CD14-positive monocyte (primary cell): Measurements from ENCODE around the gene CA10. TPM values are rescaled to one million over a fixed set of nuclear protein-coding genes. Genes with fewer than 3 reads are reported as not detected.

Experiments
- DNase-seq, 3 donors: peaks; one replicate each; pipeline ENCODE4 v3.0.0-alpha.2; 2011 to 2022
- H2AFZ ChIP-seq: 2 replicates; pipeline ENCODE4 v1.6.0; 2012; ENCODE audit warnings: mild to moderate bottlenecking, low read depth, low read length, inconsistent platforms; ENCODE audit not compliant: insufficient read depth, poor library complexity, severe bottlenecking
- H3K27ac ChIP-seq, 2 donors: 1 replicate in 1 of 2; 2 replicates in 1 of 2; pipeline ENCODE4 v1.5.1; 2012 to 2013; ENCODE audit warnings: low read length in 2 of 2, control low read depth in 1 of 2, inconsistent platforms in 1 of 2, low read depth in 1 of 2, mild to moderate bottlenecking in 1 of 2
- H3K27me3 ChIP-seq, 2 donors: one replicate each; pipeline versions ENCODE4 v1.6.0 to v1.6.1; 2011 to 2013; ENCODE audit warnings: low read length in 2 of 2; ENCODE audit not compliant: control insufficient read depth in 2 of 2, insufficient read depth in 2 of 2
- H3K36me3 ChIP-seq, 2 donors: replicated peaks in 1 of 2; 1 replicate in 1 of 2; 2 replicates in 1 of 2; pipeline versions ENCODE4 v1.5.1 to v1.6.1; 2012 to 2013; ENCODE audit warnings: low read length in 2 of 2, control low read depth in 1 of 2, inconsistent platforms in 1 of 2, mild to moderate bottlenecking in 1 of 2; ENCODE audit not compliant: insufficient read depth in 2 of 2, control insufficient read depth in 1 of 2
- H3K4me1 ChIP-seq, 2 donors: 1 replicate in 1 of 2; 2 replicates in 1 of 2; pipeline versions ENCODE4 v1.5.1 to v1.6.1; 2012 to 2013; ENCODE audit warnings: low read length in 2 of 2, control low read depth in 1 of 2, inconsistent platforms in 1 of 2, mild to moderate bottlenecking in 1 of 2, moderate library complexity in 1 of 2; ENCODE audit not compliant: insufficient read depth in 2 of 2, control insufficient read depth in 1 of 2
- H3K4me2 ChIP-seq: replicated peaks from 2 replicates; pipeline ENCODE3; 2012; ENCODE audit warnings: low read length, moderate library complexity, mild to moderate bottlenecking; ENCODE audit not compliant: poor library complexity, severe bottlenecking; ENCODE audit errors: extremely low read depth
- H3K4me3 ChIP-seq, 3 experiments: fragments of 200-600 bp in 1 of 3; sonication (generic) in 1 of 3; replicated peaks in 1 of 3; 1 replicate in 2 of 3; 2 replicates in 1 of 3; pipeline ENCODE4 v1.5.1; 2011 to 2013; ENCODE audit warnings: low read length in 3 of 3, mild to moderate bottlenecking in 3 of 3, control low read depth in 2 of 3, low read depth in 2 of 3, inconsistent platforms in 1 of 3, moderate library complexity in 1 of 3
- H3K79me2 ChIP-seq: 2 replicates; pipeline ENCODE4 v1.6.0; 2012; ENCODE audit warnings: mild to moderate bottlenecking, control low read depth, inconsistent platforms, low read length, moderate library complexity; ENCODE audit not compliant: insufficient read depth
- H3K9ac ChIP-seq: 2 replicates; pipeline ENCODE4 v1.6.0; 2017; ENCODE audit warnings: low read length, mild to moderate bottlenecking; ENCODE audit not compliant: insufficient read depth, poor library complexity, severe bottlenecking
- H3K9me3 ChIP-seq, 2 donors: replicated peaks in 1 of 2; 1 replicate in 1 of 2; 2 replicates in 1 of 2; pipeline versions ENCODE4 v1.5.1 to v1.6.1; 2012 to 2013; ENCODE audit warnings: low read length in 2 of 2, control low read depth in 1 of 2; ENCODE audit not compliant: control insufficient read depth in 1 of 2, insufficient read depth in 1 of 2
- H4K20me1 ChIP-seq: 2 replicates; pipeline ENCODE4 v1.6.0; 2012; ENCODE audit warnings: mild to moderate bottlenecking, low read length, control low read depth, moderate library complexity; ENCODE audit not compliant: insufficient read depth
- H3K27ac Mint-ChIP-seq, 7 donors: one replicate each; pipeline ENCODE4 v1.8.0; 2020; ENCODE audit warnings: mild to moderate bottlenecking in 7 of 7, mixed read lengths in 7 of 7, moderate library complexity in 6 of 7, inconsistent platforms in 2 of 7
- H3K27me3 Mint-ChIP-seq, 3 donors: one replicate each; pipeline ENCODE4 v1.8.0; 2021 to 2022; ENCODE audit warnings: low read depth in 3 of 3, mild to moderate bottlenecking in 3 of 3, mixed read lengths in 3 of 3, moderate library complexity in 3 of 3, inconsistent platforms in 1 of 3
- H3K36me3 Mint-ChIP-seq, 2 donors: one replicate each; pipeline ENCODE4 v1.8.0; 2020; ENCODE audit warnings: mixed read lengths in 2 of 2, inconsistent platforms in 1 of 2, mild to moderate bottlenecking in 1 of 2
- H3K4me1 Mint-ChIP-seq: one replicate; pipeline ENCODE4 v1.8.0; 2020; ENCODE audit warnings: mild to moderate bottlenecking, mixed read lengths
- H3K4me3 Mint-ChIP-seq, 2 donors: one replicate each; pipeline ENCODE4 v1.8.0; 2020; ENCODE audit warnings: mild to moderate bottlenecking in 2 of 2, mixed read lengths in 2 of 2, moderate library complexity in 1 of 2
- H3K9me3 Mint-ChIP-seq, 7 donors: one replicate each; pipeline ENCODE4 v1.8.0; 2020 to 2022; ENCODE audit warnings: mixed read lengths in 7 of 7, mild to moderate bottlenecking in 6 of 7, moderate library complexity in 6 of 7, inconsistent platforms in 2 of 7
- CTCF ChIP-seq: fragments of 200-600 bp; IDR thresholded peaks from one replicate; pipeline ENCODE4 v1.8.0; 2022; ENCODE audit warnings: antibody characterized with exemption, mild to moderate bottlenecking
- WGBS: methylation state at CpG from one replicate; pipeline ENCODE4 v1.1.5; 2013; ENCODE audit warnings: missing lambda C conversion rate; ENCODE audit not compliant: insufficient coverage; 5-methylcytosine and 5-hydroxymethylcytosine counted together
- intact Hi-C, 2 donors: fragments of 100-400 bp; cut with micrococcal nuclease; formaldehyde crosslinking; loops; one replicate each; pipeline versions ENCODE4 v1.15.0 to v1.15.1; 2023
- polyA plus RNA-seq, 3 donors: library from polyadenylated mRNA; depleted of rRNA in 1 of 3; unstranded in 2 of 3; stranded (reverse) in 1 of 3; fragments of 300-500 nt in 2 of 3; fragments of >200 nt in 1 of 3; fragmentation: Illumina TruSeq in 2 of 3; gene quantifications; 1 replicate in 2 of 3; 2 replicates in 1 of 3; pipeline ENCODE4 v1.2.3, GENCODE V29; 2012 to 2021

Gene CA10
- polyA plus RNA-seq, 3 donors = not detected

GRCh38 chr17:51778842-51779241, 379.7 kb downstream of the CA10 start:
- H3K4me1 ChIP-seq = no peaks in the 10 kb centered on the region
- Mint-ChIP-seq H3K27me3 (peaks cover 0 to 11% (median 3%) of the 10 kb centered on the region in 3 donors), H3K27ac (no peak overlapping the region), H3K9me3 (peaks cover 0 to 4% (median 0%) of the 10 kb centered on the region in 7 donors), H3K4me1 (no peaks in the 10 kb centered on the region), H3K4me3 (no peak overlapping the region), H3K36me3 (no peaks in the 10 kb centered on the region)
- H3K36me3 ChIP-seq = no peaks in the 10 kb centered on the region
- no peak for DNase-seq
- no peak for TF ChIP-seq CTCF
- no peak overlapping the region for H3K4me3 ChIP-seq
- intact Hi-C loops = no loop called here
- H3K27ac ChIP-seq = no peak overlapping the region
- H3K27me3 ChIP-seq = no peaks in the 10 kb centered on the region
- H3K79me2 ChIP-seq = no peaks in the 10 kb centered on the region
- H3K9ac ChIP-seq = no peak overlapping the region
- no peak overlapping the region for H2AFZ ChIP-seq
- H4K20me1 ChIP-seq = no peaks in the 10 kb centered on the region
- no CpG with 5 or more reads among the region's 5 CpGs for WGBS
- no peaks in the 10 kb centered on the region for H3K9me3 ChIP-seq
- no peak overlapping the region for H3K4me2 ChIP-seq

GRCh38 chr17:51770027-51770759, 388.3 kb downstream of the CA10 start:
- H3K9ac ChIP-seq = no peak overlapping the region
- TF ChIP-seq CTCF = no peak
- Mint-ChIP-seq H3K27ac (no peak overlapping the region), H3K9me3 (peaks cover 0 to 1% (median 0%) of the 10 kb centered on the region in 7 donors), H3K4me1 (no peaks in the 10 kb centered on the region), H3K36me3 (no peaks in the 10 kb centered on the region), H3K4me3 (no peak overlapping the region), H3K27me3 (peaks cover 0 to 8% (median 0%) of the 10 kb centered on the region in 3 donors)
- no peaks in the 10 kb centered on the region for H3K9me3 ChIP-seq
- WGBS = 83% methylated on average over 1 of the region's 5 CpGs
- no peak overlapping the region for H3K27ac ChIP-seq
- H3K4me1 ChIP-seq = no peaks in the 10 kb centered on the region
- intact Hi-C loops = no loop called here
- no peaks in the 10 kb centered on the region for H3K36me3 ChIP-seq
- no peak overlapping the region for H3K4me3 ChIP-seq
- H3K4me2 ChIP-seq = no peak overlapping the region
- H3K79me2 ChIP-seq = no peaks in the 10 kb centered on the region
- H3K27me3 ChIP-seq = no peaks in the 10 kb centered on the region
- no peak overlapping the region for H2AFZ ChIP-seq
- no peaks in the 10 kb centered on the region for H4K20me1 ChIP-seq
- no peak for DNase-seq
